ENCODE data around the gene MTHFSD.

The MTHFSD gene

DNA sequence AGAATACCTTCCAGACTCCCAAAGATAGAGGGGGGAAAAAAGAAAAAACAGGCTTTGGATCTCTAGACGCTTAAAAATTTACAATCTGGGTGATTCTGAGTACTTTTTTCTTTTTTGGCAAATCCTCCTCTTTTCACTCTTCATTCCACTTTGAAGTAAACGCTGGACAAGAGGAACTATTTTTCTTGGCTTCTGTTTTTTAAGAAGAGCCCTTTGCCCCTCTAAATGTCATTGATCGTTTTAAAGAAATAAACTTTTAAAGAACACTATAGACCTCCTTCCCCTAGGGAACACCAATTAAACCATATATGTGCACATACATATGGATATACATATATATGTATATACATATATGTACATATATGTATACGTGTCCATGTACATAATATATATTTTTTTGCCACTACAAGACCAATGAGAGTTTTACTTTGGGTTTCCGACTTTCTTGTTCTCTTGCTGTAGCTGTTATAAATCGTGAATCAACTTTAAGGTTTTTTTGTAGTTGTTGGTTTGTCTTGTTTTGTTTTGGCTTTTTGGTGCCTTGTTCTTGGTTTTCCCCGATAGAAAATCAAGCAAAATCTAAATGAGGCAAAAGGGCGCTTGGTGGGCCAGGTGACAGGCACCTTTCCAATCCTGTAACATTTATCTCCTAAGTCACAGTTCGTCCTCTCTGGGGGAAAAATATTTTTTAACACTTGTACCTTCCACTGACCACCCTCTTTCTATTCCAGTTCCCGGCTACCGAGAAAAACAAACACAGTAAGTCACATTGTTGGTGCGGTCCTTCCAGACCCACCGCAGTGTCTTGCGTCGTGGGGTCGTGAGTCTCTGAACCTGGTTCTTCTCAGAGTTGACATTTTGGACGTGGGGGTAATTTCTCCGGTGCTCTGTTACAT is 40.3 kb downstream of the MTHFSD start:
- Histone ChIP-seq H3K27ac (no peak overlapping the region), H3K4me1 (ENCODE audit: control insufficient read depth in 1 of 2, insufficient read depth in 1 of 2, low read depth in 1 of 2, low read length in 1 of 2) (peaks cover 3 to 5% of the 10 kb centered on the region in 2 experiments), H3K9me3 (no peaks in the 10 kb centered on the region), H3K36me3 (no peaks in the 10 kb centered on the region), H3K4me3 (ENCODE audit: low read depth in 1 of 2, low read length in 1 of 2) (no peak overlapping the region), H3K27me3 (peaks cover 100% of the 10 kb centered on the region)
- no peak for TF ChIP-seq CTCF (IDR thresholded peaks at IDR 0.05)

- Histone ChIP-seq H3K9me3 (no peaks in the 10 kb centered on the region), H3K36me3 (no peaks in the 10 kb centered on the region), H3K4me1 (ENCODE audit: control insufficient read depth in 1 of 2, insufficient read depth in 1 of 2, low read depth in 1 of 2, low read length in 1 of 2) (peaks cover 8 to 12% of the 10 kb centered on the region in 2 experiments), H3K27ac (no peak overlapping the region), H3K27me3 (peaks cover 100% of the 10 kb centered on the region), H3K4me3 (ENCODE audit: low read depth in 1 of 2, low read length in 1 of 2) (no peak overlapping the region)
- no peak for TF ChIP-seq CTCF (IDR thresholded peaks at IDR 0.05)
Measured at GRCh38 chr16:86513471-86514277, 41.4 kb downstream of the MTHFSD start.

GRCh38 chr16:86512860-86513470 is 42.1 kb downstream of the MTHFSD start:
- Histone ChIP-seq H3K4me3 (ENCODE audit: low read depth in 1 of 2, low read length in 1 of 2) (no peak overlapping the region), H3K36me3 (no peaks in the 10 kb centered on the region), H3K27me3 (peaks cover 100% of the 10 kb centered on the region), H3K4me1 (ENCODE audit: control insufficient read depth in 1 of 2, insufficient read depth in 1 of 2, low read depth in 1 of 2, low read length in 1 of 2) (peaks cover 8 to 12% of the 10 kb centered on the region in 2 experiments), H3K27ac (no peak overlapping the region), H3K9me3 (no peaks in the 10 kb centered on the region)
- no peak for TF ChIP-seq CTCF (IDR thresholded peaks at IDR 0.05)

DNA sequence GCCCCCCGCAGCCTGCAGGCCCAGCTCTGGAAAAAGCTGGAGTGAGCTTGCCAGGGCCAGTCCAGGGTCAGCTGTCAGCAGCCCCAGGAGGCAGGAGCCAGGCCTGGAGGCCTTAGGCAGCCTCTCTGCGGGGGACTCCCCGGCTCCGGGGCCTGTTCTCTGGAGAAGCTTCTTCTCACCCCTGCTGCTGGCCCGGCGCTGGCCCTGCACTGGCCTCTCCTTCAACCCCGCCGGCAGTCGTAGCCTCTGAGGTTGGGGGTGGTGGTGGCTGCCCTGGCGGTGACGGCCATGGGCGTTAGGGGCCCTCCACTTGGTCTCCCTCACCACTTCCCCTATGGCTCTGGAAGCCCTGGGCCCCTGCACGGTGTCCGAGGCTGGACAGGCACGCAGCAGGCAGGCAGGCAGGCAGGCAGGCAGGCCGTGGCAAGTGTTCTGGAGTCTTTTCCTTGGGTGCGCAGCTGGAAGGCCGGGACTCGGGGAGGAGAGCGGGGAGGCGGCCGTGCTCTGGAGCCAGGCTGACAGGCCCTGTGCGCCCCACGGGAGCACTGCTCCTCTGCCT is 42.7 kb downstream of the MTHFSD start:
- TF ChIP-seq CTCF (IDR thresholded peaks at IDR 0.05), result no peak
- peaks cover 100% of the 10 kb centered on the region for H3K27me3 ChIP-seq

More for the DNA sequence above, 42.7 kb downstream of the MTHFSD start:
- no peaks in the 10 kb centered on the region for H3K9me3 ChIP-seq
- H3K4me1 ChIP-seq (ENCODE audit: control insufficient read depth in 1 of 2, insufficient read depth in 1 of 2, low read depth in 1 of 2, low read length in 1 of 2), result peaks cover 8 to 12% of the 10 kb centered on the region in 2 experiments
- H3K27ac ChIP-seq, result no peak overlapping the region
- H3K4me3 ChIP-seq (ENCODE audit: low read depth in 1 of 2, low read length in 1 of 2), result no peak overlapping the region
- no peaks in the 10 kb centered on the region for H3K36me3 ChIP-seq

Measured in neutrophil (primary cell).